Thymus (tissue), 11 donors: ENCODE data around the gene CCSAP. TPM values are rescaled to one million over a fixed set of nuclear protein-coding genes. Genes with fewer than 3 reads are reported as not detected.

Experiments
- DNase-seq, 9 donors: peaks; one replicate each; pipeline ENCODE4 v3.0.0-alpha.2; 2013; ENCODE audit warnings: low spot score in 9 of 9, low read depth in 6 of 9, missing footprints in 1 of 9
- H3K27ac ChIP-seq, 2 donors: one replicate each; pipeline ENCODE4 v1.5.1; 2013; ENCODE audit warnings: control low read depth in 1 of 2, low read depth in 1 of 2, low read length in 1 of 2, mild to moderate bottlenecking in 1 of 2, moderate library complexity in 1 of 2
- H3K27me3 ChIP-seq, 2 donors: one replicate each; pipeline ENCODE4 v1.5.1; 2013; ENCODE audit warnings: low read length in 1 of 2; ENCODE audit not compliant: control insufficient read depth in 2 of 2, insufficient read depth in 1 of 2
- H3K36me3 ChIP-seq, 2 donors: one replicate each; pipeline ENCODE4 v1.5.1; 2013; ENCODE audit warnings: low read length in 1 of 2, mild to moderate bottlenecking in 1 of 2, moderate library complexity in 1 of 2; ENCODE audit not compliant: control insufficient read depth in 2 of 2, insufficient read depth in 2 of 2
- H3K4me1 ChIP-seq, 2 donors: one replicate each; pipeline ENCODE4 v1.5.1; 2013; ENCODE audit warnings: low read length in 2 of 2; ENCODE audit not compliant: control insufficient read depth in 2 of 2, insufficient read depth in 2 of 2
- H3K4me3 ChIP-seq, 2 donors: one replicate each; pipeline ENCODE4 v1.5.1; 2013; ENCODE audit warnings: low read length in 2 of 2, control low read depth in 1 of 2, mild to moderate bottlenecking in 1 of 2
- H3K9me3 ChIP-seq, 2 donors: one replicate each; pipeline ENCODE4 v1.5.1; 2013; ENCODE audit warnings: low read length in 1 of 2, mild to moderate bottlenecking in 1 of 2; ENCODE audit not compliant: control insufficient read depth in 2 of 2, insufficient read depth in 1 of 2
- WGBS: extraction: QIAGEN DNeasy Blood & Tissue Kit; methylation state at CpG from one replicate; pipeline ENCODE4 v1.1.7; 2013; 5-methylcytosine and 5-hydroxymethylcytosine counted together
- polyA plus RNA-seq: library from polyadenylated mRNA; stranded (reverse); fragments of 200-250 nt; gene quantifications from one replicate; pipeline ENCODE4 v1.2.3, GENCODE V29; 2013
- total RNA-seq: library from RNA; stranded (reverse); fragments of 120-200 nt; gene quantifications from one replicate; pipeline ENCODE4 v1.2.4, GENCODE V29; 2013
- donor health status: healthy.

CCSAP gene
- total and polyA plus RNA-seq, 2 donors, result 18.7 to 18.9 TPM

- DNase-seq, result peak in 4 of 9 donors; percentile 48 to 74 (median 60)
- peak overlapping the region; percentile 58 to 96 for H3K4me3 ChIP-seq
- H3K27ac ChIP-seq, result peak overlapping the region in 1 of 2 donors; percentile 84
- no peaks in the 10 kb centered on the region for H3K36me3 ChIP-seq
- no peaks in the 10 kb centered on the region for H3K27me3 ChIP-seq
- 2% methylated on average over 32 of the region's 32 CpGs for WGBS
- peaks cover 16 to 17% of the 10 kb centered on the region in 2 donors for H3K4me1 ChIP-seq
- peaks cover 0 to 4% of the 10 kb centered on the region in 2 donors for H3K9me3 ChIP-seq
Observed at GRCh38 chr1:229271448-229272159, 71.2 kb downstream of the CCSAP start.

Other genes with a start within 250 kb of the CCSAP start
- 39.6 TPM for gene RAB4A, start 71.9 kb downstream of the CCSAP start, total RNA-seq
- 32.0 TPM for gene RAB4A, start 71.9 kb downstream of the CCSAP start, polyA plus RNA-seq
- gene ACTA1, start 91.0 kb upstream of the CCSAP start, total RNA-seq, result 1.5 TPM
- 6.4 TPM for gene ACTA1, start 91.0 kb upstream of the CCSAP start, polyA plus RNA-seq
- 38.5 TPM for gene NUP133, start 165.3 kb upstream of the CCSAP start, total RNA-seq
- 39.4 TPM for gene NUP133, start 165.3 kb upstream of the CCSAP start, polyA plus RNA-seq
- gene ABCB10, start 215.7 kb upstream of the CCSAP start, total RNA-seq, result 13.4 TPM
- 15.2 TPM for gene ABCB10, start 215.7 kb upstream of the CCSAP start, polyA plus RNA-seq